Inflammatory macrophage treated with lipopolysaccharide for 4 hours (primary cell): ENCODE results near the gene SHMT2.
"Not testable (repeated sequence)": the region's sequence is repeated elsewhere in the genome, so short reads cannot be mapped to it uniquely, and the experiment has no call there.

Experiments used
- DNase-seq: peaks from one replicate; pipeline ENCODE4 v3.0.0-alpha.2; 2020

SHMT2 gene

GRCh38 chr12:57272337-57273151 is 43.0 kb downstream of the SHMT2 start:
- DNase-seq, result no peak

GRCh38 chr12:57273516-57273915 is 44.0 kb downstream of the SHMT2 start:
- DNase-seq, result no peak

GRCh38 chr12:57276233-57276632 is 46.7 kb downstream of the SHMT2 start:
- not testable (repeated sequence) for DNase-seq

GRCh38 chr12:57276935-57277563 is 47.5 kb downstream of the SHMT2 start:
- DNase-seq, result peak; percentile 31

GRCh38 chr12:57278465-57279381 is 49.2 kb downstream of the SHMT2 start:
- no peak for DNase-seq

- DNase-seq, result peak; percentile 95
These were observed 50.9 kb downstream of the SHMT2 start for GRCh38 chr12:57280211-57281062.

GRCh38 chr12:57282073-57282472 is 52.6 kb downstream of the SHMT2 start:
- not testable (repeated sequence) for DNase-seq
